AG09309 (cell line): ENCODE data around the gene FOXO6.
A peak's percentile ranks its signal among the peaks of the same experiment; 100 is the strongest.

Source experiments
- DNase-seq: peaks from one replicate; pipeline ENCODE4 v3.0.0-alpha.2; 2010; ENCODE audit warnings: low read depth
- H3K4me3 ChIP-seq: 2 replicates; pipeline ENCODE4 v1.5.1; 2011; ENCODE audit warnings: mild to moderate bottlenecking, low read depth, low read length, moderate library complexity; ENCODE audit not compliant: control insufficient read depth
- TF ChIP-seq, protein P1 (sequence below): IDR thresholded peaks from 2 replicates; pipeline ENCODE4 v1.5.1; 2011; ENCODE audit warnings: mild to moderate bottlenecking, low read depth, low read length, inconsistent platforms; ENCODE audit not compliant: insufficient read depth, control insufficient read depth; ENCODE audit errors: missing control alignments

FOXO6 gene

DNA sequence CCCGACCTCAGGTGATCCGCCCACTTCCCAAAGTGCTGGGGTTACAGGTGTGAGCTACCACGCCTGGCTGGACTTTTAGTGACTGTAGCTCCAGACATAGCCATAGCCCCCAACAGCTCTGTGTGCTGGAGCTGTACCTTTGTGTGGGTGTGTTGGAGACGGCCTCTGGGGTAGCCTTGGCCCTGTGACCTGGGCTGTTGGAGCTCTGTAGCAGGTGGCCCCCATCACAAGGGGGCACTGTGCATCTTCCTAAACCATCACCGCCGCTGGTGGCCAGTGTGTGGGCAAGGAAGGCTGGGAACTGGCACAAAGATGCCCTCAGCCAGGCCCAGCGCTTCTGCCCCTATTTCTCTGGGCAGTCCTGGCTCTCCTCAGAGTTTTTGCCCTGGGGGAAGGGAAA lies 38.4 kb upstream of the FOXO6 start:
- TF ChIP-seq, protein P1, sequence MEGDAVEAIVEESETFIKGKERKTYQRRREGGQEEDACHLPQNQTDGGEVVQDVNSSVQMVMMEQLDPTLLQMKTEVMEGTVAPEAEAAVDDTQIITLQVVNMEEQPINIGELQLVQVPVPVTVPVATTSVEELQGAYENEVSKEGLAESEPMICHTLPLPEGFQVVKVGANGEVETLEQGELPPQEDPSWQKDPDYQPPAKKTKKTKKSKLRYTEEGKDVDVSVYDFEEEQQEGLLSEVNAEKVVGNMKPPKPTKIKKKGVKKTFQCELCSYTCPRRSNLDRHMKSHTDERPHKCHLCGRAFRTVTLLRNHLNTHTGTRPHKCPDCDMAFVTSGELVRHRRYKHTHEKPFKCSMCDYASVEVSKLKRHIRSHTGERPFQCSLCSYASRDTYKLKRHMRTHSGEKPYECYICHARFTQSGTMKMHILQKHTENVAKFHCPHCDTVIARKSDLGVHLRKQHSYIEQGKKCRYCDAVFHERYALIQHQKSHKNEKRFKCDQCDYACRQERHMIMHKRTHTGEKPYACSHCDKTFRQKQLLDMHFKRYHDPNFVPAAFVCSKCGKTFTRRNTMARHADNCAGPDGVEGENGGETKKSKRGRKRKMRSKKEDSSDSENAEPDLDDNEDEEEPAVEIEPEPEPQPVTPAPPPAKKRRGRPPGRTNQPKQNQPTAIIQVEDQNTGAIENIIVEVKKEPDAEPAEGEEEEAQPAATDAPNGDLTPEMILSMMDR, result peak; percentile 45
- H3K4me3 ChIP-seq, result no peak overlapping the region
- DNase-seq, result no peak

DNA sequence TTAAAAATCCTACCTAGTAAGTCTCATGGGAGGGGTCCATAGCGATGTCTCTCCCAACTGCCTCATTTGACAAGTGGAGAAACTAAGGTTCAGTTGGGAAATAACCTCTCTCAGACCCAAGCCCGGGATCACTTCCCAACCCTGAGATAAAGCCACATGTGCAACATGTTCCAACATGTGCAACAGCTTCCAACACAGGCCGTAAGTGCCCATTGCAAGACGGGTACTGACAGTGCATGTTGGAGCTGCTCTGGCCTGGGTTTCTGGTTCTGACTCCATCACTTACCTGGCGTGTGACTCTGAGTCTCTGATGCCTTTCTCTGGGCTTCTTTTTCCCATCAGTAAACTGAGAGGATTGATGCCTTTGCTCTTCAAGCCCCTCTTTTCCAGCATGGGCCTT lies 38.0 kb upstream of the FOXO6 start:
- TF ChIP-seq, protein P1, result no peak
- DNase-seq, result no peak
- H3K4me3 ChIP-seq, result no peak overlapping the region

DNA sequence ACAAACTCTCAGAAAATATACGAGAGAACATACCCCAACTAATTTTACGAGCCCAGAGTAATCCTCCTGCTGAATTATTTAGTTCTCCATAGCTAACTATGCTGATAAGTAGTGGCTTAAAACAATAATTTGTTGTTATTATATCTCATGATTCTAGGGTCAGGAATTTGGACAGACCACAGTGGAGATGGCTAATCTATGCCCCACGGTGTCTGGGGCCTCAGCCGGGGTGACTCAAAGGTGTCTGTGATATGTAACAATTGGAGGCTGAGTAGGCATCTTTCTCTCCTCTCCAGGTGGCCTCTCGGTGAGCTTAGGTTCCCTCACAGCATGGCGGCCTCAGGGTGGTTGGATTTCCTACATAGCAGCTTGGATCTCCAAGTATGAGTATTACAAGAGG lies 35.4 kb upstream of the FOXO6 start:
- TF ChIP-seq, protein P1, result no peak
- no peak overlapping the region for H3K4me3 ChIP-seq
- no peak for DNase-seq

DNA sequence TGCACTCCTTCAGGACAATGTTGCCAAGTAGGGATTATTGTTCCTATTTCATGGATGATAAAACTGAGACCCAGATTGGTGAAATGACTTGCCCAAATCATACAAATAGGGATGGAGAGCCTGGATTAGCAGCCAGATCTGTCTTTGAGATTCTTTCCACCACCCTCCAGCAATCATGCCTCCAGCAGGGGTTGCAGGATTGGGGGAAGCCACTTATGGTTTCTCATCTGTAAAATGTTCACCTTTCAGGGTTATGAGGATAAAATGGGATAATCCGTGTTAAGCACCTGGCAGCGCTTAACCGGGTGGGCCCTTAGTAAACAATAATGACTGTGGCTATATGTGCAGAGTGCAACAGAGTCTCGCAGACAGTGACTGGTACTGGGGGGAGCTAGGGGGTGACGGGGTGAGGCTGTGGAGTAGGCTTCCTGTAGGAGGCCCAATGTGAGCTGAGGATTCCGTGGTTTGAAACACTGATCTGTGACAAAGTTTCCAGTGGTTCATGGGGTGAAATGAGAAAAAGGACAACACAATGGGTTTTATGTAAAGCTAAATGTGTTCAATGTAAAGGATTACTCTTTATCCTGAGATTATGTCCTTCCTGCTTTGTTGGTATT lies 33.7 kb upstream of the FOXO6 start:
- TF ChIP-seq, protein P1, result no peak
- no peak for DNase-seq
- H3K4me3 ChIP-seq, result no peak overlapping the region

DNA sequence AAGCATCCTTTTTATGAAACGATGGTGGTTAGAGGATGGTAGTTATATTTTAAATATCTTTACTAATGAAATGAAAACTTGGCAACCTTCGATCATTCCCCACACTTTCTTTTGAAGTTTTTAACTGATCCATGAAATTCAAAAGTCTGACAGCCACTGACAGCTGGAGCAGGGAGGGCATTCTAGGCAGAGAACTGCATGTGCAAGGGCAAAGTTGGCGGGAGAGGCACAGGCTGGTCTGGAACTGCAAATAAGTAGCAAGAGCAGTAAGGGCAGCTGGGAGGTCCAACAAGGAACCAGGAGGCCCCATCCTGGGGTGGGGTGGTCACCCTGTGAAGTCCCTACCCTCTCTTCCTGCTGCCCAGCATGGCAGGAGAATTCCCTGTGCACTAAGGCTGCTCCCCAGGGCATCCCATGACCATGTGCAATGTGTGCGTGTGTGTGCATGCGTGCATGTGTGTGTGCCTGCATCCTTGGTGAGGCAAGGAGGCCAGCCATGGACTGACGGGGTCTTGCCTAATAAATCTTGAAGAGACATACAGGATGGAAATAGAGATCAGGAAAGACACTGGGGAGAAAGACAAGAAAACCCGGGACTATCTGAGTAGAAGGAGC lies 33.1 kb upstream of the FOXO6 start:
- H3K4me3 ChIP-seq, result no peak overlapping the region
- no peak for DNase-seq
- TF ChIP-seq, protein P1, result no peak

DNA sequence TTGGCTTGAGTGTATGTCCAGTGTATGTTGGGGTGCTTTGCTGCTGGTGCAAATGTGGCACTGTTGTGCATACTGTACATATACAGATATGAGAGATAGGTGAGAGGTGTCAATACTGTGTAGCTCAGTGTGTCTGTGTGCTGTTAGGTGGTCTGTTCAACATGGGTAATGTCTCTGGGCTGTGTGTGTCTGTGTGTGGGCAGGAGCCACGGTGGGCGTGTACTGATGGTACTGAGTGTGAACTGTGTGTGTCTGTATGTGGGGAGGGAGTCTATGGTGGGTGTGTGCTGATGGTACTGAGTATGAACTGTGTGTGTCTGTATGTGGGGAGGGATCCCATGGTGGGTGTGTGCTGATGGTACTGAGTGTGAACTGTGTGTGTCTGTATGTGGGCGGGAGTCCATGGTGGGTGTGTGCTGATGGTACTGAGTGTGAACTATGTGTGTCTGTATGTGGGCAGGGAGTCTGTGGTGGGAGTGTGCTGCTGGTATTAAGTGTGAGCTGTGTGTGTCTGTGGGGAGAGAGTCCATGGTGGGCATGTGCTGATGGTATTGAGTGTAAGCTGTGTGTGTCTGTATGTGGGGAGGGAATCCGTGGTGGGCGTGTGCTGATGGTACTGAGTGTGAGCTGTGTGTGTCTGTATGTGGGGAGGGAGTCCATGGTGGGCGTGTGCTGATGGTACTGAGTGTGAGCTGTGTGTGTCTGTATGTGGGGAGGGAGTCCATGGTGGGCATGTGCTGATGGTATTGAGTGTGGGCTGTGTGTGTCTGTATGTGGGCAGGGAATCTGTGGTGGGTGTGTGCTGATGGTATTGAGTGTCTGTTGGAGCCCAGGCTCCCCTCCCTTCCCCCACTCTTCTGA lies 32.2 kb upstream of the FOXO6 start:
- no peak overlapping the region for H3K4me3 ChIP-seq
- TF ChIP-seq, protein P1, result no peak
- no peak for DNase-seq
